Activated CD4-positive, alpha-beta T cell treated with anti-CD3 and anti-CD28 coated beads for 1 hour (primary cell): ENCODE measurements around the gene ADCY3.

Experiments used
- DNase-seq: peaks from one replicate; pipeline ENCODE4 v3.0.0-alpha.2; 2020

ADCY3 gene

DNA sequence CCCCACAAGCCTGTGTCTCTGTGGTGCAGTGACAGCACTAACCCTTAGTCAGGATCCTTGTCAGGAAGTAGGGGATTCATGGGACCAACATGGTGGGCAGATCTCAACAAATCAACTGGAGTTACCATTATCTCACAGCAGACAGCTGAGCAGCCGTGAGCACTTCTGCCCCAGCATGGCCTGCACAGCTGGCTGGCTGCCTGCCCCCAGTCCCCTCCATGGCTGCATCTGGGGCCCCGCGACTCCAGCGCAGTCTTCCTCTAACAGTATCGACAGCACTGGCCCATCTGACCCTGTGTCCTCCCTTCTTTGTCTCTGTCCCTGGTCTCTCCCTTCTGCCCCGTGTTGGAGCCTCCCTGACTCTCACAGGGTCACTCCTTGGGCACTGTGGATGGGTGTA, 4.7 kb upstream of the ADCY3 start:
- no peak for DNase-seq

DNA sequence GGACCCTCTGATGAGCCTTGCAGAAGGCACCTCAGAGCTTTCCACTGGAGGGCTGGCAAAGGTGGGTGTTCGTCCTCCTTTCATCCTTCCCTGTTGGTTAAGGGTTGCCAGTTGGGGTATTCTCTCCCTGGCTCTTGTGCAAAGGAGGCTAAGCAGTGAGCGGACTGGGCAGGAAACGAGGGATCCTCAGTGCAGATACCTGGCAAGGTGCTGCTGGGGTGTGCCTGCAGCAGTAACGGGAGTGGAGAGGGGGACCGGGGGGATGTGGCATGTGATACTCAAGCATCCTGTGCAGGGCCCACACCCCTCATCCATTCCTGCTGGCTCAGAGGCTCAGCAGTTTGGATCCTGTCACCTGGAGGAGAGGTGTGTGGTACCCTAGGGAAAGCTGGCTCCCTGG, 4.2 kb upstream of the ADCY3 start:
- no peak for DNase-seq

DNA sequence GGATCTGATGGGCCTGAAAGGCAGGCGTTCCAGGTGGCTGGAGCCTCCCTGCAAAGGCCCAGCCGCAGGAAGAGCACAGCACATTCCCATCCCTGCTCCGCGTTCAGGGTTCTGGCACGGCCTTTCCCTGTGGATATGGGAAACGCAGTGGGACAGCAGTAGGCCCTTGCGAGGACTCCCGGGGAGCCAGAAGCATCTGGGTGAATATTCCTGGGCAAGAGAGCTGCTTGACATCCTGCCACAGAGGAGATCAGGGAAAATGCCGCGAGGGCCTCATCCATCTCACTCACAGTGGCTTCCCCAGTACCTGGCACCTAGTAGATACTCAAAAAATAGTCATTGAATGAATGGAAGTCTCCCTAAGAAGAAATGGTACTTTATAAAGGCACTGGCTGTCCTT, 3.1 kb upstream of the ADCY3 start:
- no peak for DNase-seq

DNA sequence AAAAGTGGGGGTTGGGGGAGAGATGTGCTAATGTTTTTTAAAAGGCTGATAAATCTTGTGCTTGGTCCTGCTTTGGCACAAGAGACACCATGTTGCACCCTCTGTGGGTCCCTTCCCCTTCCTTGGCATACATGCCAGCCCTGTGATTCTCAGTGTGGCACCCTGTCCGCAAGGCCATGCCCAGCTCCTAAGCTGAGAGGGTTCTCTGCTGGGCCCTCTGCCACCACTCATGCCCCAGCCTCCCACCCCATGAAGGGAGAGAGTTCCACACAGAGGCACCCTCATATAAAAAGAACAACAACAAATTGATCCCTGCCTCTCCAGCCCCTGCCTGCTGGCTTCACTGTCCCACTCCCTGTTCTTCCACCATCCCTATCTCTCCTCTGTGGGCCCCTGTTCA, 2.5 kb upstream of the ADCY3 start:
- DNase-seq: no peak

DNA sequence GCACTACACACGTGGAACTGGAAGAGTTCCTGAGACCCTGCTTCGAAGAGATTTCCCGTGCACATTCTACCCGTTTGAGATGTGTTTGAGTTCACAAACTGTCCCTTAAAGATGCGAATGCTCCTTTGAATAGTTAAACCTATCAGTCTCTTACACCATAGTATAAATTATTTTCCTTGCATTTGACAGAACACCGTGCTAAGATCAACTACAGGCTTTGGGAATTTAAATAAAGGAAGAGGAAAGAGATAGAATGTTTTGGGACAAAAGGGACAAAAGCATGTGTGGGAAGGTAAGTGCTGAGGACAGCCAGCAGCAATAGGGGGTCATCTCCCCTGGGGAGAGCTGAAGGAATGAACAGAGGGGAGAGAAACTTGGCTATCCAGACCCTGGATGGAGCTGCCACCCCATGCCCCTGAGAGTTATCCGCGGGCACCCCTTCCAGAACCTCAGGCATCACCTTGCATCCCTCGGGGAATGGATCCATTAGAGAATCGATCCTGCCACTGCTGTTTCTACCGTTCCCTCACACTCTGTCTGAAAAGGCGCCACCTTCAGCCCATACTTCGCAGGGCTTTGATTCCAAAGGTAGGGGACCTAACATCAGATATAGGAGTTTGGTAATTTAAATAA, 888 bp upstream of the ADCY3 start:
- DNase-seq: no peak

DNA sequence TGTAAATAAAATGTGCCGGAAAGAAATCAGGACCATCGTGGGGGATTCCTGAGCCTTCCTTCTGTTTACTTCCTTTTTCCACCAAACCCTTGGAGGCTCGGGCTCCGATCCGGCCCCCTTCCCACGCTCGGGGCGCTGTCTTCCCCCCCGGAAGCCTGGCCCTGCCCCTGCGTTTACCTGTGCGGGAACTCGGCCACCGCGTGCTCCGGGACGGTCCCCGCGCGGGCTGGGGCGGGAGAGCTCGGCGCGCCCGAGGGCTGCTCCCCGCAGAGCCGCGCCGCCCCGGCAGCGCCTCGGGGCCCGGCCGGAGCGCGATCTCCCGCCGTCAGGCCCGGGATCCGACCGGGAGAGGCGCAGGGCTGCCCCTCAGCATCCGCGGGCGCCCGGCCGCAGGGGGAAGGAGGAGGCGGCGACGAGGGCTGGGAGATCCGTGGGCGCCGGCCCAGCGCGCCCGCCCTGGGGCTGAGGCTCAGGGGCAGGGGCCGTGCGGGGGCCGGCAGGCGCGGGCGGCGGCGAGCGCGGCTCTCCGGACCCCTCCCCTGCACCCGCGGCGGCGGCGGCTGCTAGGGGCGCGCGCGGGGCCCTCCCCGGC, 435 bp downstream of the ADCY3 start:
- DNase-seq: no peak

DNA sequence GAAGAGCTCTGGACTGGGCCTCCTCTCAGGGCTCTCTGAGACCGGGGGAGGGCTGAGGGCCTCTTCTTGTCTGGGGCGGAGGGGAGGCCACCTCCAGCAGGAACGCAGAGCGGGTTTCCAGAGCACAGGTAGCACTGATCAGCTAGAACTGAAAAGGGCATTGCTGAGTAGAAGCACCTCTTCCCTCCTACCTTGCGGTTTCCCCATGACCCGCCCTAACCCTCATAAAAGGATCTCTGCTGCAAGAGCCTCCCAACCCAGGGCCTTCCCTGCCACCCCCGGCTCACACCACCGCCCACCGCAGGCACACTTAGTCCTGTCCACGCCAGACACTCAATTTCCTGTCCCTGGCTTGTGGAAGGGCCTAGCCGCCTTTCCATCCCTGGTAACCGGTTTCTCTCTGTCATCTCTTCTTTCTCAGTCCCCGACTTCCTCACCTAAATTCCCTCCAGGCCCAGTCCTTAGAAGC, 966 bp downstream of the ADCY3 start:
- DNase-seq: peak; percentile 30

DNA sequence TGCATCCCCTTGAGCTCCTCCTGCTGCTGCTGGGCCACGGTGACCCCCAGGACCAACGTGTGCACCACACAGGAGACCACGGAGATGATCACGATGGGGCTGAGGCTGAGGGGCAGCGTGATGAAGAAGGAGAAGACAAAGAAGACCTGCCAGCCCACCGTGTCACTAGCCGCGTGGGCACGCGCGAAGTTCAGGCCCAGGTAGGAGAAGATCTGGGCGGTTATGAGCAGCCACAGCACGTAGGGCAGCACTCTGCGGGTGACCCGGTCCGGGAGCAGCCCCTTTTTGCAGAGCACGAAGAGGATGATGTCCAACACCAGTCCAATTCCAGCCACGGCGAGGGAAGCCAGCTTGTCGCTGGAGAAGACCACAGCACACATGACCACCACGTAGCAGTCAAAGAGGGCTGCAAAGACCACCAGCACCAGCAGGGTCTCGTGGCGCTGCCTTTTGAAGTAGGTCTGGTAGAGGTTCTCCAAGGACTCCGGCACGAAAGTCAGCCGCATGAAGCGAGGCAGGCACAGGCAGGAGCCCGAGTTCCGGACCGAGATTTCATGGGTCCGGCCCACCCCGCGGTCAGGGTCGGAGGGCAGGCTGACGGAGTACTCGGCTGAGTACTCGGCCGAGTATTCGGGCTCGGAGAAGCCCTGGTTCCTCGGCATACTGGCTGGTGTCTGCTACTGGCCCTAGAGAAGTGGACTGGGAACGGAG, 1.6 kb downstream of the ADCY3 start:
- DNase-seq: no peak

DNA sequence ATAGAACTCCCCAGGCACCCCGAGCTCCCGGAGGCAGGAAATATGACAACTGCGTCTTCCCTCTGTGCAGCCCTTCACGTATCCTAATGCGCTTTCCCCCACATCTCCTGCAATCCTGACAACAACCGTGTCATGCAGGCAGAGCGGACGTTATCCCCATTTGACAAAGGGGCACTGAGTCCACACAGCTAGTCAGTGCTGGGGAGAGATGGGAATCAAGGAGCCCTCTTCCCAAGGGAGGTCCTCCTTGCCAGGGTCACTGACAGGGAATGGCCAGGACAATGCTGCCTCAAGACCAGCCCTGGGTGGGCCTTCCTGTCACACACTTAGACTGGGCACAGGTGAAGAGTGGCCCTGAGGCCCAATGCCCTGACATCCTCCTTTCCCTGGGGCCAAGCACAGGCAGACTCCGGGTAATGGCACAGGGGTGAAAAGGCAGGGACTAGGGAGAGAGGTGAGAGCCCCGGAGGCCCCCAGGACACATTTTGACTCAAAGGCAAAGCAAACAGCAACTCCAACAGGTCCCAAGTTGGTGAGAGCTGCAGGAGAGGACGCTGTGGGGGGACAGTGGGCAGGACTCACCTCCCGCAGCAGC, 2.2 kb downstream of the ADCY3 start:
- DNase-seq: no peak

DNA sequence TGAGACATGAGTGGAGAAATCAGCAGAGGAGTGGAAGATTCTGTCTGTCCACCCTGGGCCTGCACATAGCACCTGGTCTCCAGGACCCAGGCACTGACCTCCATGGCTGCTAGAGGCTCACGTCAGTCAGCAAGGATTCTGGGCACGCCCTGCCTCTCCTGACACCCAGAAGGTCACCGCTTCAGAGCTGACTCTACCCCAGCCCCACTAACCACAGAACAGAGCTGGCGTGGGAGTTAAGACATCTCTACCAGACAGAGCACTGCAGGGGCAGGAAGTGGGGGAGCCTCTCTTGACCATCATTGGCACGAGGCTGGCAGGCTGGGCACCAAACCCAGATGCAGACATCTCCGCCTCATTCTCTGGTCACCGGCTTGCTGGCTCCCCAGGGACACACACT, 3.0 kb downstream of the ADCY3 start:
- DNase-seq: no peak

DNA sequence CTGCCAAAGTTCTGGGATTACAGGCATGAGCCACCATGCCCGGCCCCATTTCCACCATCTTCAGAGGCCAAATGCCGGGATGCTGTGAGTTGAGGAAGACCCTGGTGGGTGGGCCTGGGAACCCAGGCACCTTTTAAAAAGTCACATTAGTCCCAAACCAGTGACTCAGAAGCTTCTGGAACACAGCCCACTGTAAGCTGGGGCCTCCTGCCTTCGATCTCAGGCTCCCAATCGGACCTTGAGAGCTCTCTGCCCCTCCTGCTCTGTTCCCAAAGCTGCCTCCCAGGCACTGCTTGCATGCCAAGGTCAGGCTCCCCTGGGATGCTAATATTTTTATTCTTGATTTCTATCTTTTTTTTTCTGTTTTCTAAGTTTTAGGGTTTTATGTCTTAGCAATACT, 4.2 kb downstream of the ADCY3 start:
- no peak for DNase-seq

DNA sequence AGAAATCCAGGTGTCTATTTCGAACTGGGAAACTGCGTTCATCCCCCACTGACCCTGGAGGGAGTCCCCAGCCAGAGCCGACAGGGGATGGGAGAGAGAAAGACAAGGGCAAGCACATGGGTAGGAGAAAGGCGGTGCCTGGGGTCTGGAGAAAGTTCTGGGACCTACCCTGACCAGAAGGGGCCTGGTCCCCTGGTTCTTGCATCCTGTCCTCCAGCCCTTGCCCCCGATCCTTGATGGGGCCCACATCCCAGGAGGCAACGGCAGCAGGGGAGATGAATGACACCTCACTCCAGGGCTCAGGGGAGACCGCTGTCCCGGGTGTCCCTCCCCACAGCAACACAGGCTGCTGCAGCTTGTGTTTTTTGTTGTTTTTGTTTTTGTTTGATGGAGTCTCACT, 4.9 kb downstream of the ADCY3 start:
- no peak for DNase-seq

DNA sequence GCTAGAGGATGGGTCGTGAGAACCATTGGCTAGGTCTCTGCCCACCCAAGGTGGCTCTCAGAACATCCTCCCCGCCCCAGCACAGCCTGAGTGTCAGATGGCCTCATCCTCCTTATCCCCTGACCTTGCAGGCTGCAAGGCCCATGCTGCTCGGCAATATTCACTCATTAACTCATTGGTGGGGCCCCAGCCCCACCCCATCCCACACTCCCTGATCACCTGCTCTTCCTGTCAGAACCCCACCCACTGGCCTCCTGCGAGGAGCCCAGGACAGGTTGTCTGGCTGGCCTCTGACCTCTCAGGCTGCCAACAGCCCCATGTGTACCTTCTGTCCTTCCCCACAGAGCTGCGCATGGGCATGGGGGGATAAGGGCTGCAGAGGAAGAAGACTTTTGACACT, 5.3 kb downstream of the ADCY3 start:
- no peak for DNase-seq

DNA sequence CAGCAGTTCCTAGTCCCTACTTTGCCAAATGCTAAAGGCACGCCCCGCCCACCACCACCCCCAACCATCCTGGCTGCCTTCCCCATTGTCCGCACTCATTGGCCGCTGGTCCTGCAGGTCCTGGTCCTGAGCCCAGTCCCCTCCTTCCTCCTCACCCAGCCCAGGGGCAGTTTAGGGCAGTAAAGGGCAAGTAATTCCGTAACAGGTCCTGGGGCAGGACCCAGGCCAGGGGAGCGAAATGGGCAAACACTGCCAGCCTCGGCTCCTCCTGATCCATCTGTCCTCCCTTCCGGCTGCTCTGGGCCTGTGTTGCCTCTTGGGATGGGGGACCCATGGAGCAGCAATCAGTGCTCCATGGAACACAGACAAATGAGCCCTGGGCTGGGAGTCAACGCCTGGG, 6.1 kb downstream of the ADCY3 start:
- DNase-seq: no peak

DNA sequence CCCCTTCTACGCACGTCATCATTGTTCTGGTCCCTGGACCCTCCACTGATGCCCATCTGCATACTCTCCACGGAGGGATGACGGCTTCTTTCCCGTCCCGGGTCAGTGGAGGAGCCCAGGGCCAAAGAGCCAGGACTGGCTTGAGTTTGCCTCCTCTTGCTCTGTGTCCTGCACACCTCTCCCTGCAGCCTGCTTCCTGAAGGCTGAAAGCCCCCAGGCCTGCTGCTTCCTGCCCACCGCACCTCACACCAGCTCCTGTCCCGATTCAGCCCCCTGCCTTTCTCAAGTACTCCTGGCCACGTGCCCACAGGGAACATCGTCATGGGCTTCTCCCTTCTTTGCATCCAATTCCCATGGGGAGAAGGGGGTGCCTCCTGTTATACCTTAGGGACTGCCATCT, 7.1 kb downstream of the ADCY3 start:
- no peak for DNase-seq

DNA sequence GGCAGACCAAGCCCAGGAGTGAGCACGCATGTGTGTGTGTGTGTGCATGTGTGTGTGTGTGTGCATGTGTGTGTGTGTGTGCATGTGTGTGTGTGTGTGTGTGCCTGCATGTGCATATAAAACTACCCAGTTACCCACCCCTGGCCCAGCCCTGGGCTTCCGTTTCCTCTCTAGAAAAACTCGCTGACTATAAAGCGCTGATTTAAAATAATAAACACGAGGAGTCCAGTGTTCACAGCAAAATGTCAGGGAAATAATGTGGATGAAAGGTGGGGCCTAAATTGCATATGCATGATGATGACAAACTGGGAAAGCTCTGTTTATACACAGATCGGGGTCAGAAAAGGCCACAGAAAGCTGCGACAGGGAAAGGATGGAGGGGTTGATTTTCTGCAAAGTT, 7.5 kb downstream of the ADCY3 start:
- no peak for DNase-seq

DNA sequence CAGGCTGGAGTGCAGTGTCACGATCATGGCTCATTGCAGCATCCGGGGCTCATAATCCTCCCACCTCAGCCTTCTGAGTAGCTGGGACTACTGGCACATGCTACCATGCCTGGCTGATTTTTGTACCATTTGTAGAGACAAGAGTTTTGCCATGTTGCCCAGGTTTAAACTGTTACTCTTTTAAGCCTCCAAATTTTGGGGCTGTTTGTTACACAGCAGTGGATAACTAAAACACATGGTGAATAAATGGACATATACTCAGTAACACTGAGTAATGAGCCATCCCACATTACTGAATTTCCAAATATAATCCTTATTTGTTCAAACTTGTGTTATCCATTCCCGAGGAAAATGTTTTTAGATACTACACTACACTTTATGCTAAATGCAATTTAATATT, 9.8 kb downstream of the ADCY3 start:
- DNase-seq: no peak

DNA sequence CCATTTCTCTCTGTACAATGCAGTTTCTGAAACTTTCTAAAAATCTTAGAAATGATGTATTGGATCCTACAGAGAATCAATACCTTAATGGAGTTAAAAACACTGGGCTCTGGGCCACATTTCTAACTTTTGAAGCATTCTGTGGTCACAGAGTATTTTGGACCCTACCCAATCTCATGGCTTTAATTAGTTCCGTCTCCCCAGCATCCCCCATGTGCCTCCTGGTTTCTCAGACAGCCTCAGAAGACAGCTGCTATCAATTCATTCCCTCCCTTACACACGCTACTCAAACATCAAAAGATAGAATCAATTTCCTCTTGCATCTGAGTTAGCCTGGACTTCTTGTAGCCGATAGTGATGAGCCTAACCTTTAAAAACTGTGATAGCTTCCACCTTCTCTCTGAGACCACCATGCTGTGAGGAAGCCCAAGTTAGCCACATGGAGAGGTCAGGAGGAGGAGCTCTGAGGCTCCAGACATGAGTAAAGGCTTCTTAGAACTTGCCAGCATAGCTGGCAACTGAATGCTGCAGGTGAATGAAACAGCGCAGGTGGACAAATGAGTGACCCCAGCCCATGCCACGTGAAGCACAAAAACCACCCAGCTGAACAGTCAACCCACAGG, 10.4 kb downstream of the ADCY3 start:
- DNase-seq: no peak

DNA sequence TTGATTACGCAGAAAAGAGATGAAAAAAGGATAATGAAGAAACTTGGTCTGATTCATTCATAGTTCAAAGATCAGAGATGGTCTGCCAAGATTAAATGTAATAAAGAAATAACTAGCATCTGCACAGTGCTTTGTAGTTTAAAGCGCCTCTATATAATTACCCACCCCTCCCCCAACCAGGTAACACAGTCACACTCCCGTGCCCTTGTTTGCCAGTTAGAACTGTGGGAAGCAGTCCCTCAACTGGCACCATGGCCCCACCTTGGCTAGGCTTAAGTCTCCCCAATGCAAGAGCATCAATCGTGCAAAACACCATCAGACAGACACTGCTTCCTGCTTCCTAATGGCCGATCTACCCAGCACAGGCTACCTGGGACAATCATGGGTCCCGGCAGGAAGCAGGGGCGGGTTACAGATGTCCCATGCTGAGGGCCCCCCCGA, 11.6 kb downstream of the ADCY3 start:
- no peak for DNase-seq

DNA sequence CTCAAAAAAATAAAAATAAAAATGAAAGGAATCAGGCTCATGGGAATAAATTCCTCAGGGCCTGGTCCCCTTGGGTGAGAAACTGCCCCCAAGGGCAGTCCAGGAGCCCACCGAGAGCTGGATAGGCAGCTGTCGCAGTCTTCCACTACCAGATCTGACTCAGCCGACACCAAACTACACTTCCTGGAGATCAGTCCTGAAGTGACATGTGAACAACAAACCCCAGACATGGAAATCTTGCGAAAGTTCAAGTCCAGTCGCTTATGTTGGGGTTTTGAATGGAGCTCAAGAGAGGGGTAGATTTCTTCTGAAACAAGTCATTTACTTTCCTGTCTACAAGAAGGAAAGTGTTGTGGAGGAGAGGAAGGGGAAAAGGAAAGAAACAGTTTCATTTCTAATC, 12.9 kb downstream of the ADCY3 start:
- no peak for DNase-seq

DNA sequence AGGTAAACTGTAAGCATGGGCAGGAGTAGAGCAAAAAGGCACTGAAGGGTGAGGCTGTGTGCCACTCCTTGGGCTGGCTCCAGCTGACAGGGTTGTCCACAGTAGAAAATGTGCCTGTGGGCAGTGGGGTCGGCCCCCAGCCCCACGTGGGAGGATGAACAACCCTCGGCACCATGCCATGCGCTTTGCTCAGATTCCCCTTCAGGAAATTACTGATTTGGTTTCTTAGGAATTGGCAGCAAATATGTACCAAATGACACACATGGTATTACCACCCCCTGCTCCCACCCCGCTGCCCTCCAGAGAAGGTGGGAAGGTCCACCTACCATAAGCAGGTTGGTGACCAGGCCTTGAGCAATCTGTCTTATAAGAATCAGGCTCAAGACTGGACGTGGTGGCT, 13.6 kb downstream of the ADCY3 start:
- DNase-seq: no peak

DNA sequence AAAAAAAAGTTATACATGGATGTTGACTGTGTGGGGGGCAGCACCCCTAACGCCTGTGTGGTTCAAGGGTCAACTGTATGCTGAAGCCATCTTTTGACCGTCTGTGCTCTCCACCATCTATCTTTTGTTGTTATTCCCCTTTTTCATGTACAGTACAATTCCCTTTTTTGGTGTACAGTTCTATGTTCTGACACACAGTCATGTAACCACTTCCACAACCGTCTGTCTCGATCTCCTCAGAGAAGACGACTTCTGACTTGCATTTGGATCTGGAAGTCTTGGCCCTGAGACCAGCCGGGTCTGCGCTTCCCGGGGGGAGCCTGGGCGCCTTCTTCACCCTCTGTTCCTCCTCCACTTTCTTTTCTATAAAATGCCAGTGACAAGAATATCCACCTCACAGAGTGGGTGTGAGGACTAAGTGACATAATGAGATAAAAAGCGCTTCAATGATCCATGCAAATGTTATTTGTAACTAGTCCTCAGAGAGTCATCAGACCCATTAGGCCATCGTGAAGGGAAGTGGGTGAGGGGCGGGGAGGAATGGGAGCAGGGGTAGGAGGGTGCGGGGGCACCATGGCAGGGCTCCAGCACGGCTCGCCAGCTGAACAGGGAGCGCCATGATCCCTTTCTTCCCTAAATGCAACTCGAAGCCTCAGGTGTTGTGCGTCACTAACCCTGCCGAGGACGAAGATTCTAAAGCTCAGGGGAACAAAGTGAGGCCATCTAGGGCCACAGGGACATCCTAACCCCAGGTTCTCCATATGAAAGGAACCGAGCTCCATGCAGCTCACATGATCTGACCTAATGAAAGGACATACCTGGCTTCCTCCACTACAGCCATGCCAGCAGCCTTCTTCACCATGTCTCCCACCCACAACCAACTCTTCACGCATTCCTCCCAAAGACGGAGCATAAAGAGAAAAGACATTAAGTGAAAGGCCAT, 16.6 kb downstream of the ADCY3 start:
- DNase-seq: no peak
